ENCODE results near the gene GTF2I. TPM values are rescaled to one million over a fixed set of nuclear protein-coding genes. Genes with fewer than 3 reads are reported as not detected.

GTF2I gene
- total RNA-seq, 1 donor from 2014 or later, result 124 TPM

DNA sequence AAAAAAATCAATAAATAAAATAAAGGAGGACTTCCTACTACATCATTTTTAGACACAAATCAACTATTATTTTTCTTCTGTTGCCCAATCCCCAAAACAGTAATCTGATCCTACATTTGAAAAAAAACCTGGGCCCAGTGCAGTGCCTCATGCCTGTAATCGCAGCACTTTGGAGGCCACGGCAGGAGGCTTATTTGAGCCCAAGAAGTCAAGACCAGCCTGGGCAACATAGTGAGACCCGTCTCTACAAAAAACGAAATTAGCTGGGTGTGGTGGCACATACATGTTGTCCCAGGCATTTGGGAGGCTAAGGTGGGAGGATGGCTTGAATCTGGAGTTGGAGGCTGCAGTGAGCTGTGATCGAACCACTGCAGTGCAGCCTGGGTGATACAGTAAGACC is 2.7 kb upstream of the GTF2I start:
- intact Hi-C loops (cut with DNase I), result loop anchor here (10.0 kb wide), 1 partner anchor 200 kb away; the partner anchor contains the start of gene GTF2IRD1
- H3K4me1 ChIP-seq, result peaks cover 20% of the 10 kb centered on the region
- no peak for DNase-seq (ENCODE audit: extremely low spot score in 2 of 2)
- no peaks in the 10 kb centered on the region for H3K27me3 ChIP-seq
- H3K36me3 ChIP-seq, result no peaks in the 10 kb centered on the region
- no peaks in the 10 kb centered on the region for H3K9me3 ChIP-seq
- no peak overlapping the region for H3K4me3 ChIP-seq
- no peak for TF ChIP-seq POLR2A (IDR thresholded peaks at IDR 0.05)
- TF ChIP-seq, protein P1, sequence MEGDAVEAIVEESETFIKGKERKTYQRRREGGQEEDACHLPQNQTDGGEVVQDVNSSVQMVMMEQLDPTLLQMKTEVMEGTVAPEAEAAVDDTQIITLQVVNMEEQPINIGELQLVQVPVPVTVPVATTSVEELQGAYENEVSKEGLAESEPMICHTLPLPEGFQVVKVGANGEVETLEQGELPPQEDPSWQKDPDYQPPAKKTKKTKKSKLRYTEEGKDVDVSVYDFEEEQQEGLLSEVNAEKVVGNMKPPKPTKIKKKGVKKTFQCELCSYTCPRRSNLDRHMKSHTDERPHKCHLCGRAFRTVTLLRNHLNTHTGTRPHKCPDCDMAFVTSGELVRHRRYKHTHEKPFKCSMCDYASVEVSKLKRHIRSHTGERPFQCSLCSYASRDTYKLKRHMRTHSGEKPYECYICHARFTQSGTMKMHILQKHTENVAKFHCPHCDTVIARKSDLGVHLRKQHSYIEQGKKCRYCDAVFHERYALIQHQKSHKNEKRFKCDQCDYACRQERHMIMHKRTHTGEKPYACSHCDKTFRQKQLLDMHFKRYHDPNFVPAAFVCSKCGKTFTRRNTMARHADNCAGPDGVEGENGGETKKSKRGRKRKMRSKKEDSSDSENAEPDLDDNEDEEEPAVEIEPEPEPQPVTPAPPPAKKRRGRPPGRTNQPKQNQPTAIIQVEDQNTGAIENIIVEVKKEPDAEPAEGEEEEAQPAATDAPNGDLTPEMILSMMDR (IDR thresholded peaks at IDR 0.05), result no peak
- TF ChIP-seq POLR2AphosphoS5 (IDR thresholded peaks at IDR 0.05; ENCODE audit: insufficient read depth in 1 of 2, low read depth in 1 of 2), result no peak
- H3K27ac ChIP-seq, result no peak overlapping the region

DNA sequence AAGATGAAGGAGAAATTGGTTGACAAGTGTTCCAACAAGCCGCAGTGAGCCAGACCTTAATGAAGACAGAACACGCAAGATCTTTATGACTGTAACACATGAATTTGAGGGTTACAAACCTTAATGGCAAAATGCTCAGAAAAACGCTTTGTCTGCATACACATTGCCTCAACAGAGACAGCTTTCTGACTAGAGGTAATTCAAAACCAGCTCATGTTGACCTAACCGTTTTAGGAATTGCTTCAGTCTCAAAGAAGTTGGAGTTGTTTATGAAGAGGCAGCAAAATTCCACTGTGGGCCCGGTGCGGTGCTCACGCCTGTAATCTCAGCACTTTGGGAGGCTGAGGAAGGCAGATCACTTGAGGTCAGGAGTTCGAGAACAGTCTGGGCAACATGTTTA is 2.2 kb upstream of the GTF2I start:
- DNase-seq (ENCODE audit: extremely low spot score in 2 of 2), result no peak
- Histone ChIP-seq H3K27ac (peak overlapping the region; percentile 100), H3K27me3 (no peaks in the 10 kb centered on the region), H3K4me1 (peaks cover 25% of the 10 kb centered on the region), H3K9me3 (no peaks in the 10 kb centered on the region), H3K4me3 (no peak overlapping the region), H3K36me3 (no peaks in the 10 kb centered on the region)
- TF ChIP-seq POLR2A (IDR thresholded peaks at IDR 0.05), result no peak
- no peak for TF ChIP-seq POLR2AphosphoS5 (IDR thresholded peaks at IDR 0.05; ENCODE audit: insufficient read depth in 1 of 2, low read depth in 1 of 2)
- TF ChIP-seq, protein P1 (IDR thresholded peaks at IDR 0.05), result no peak
- intact Hi-C loops (cut with DNase I), result loop anchor here (10.0 kb wide), 1 partner anchor 201 kb away; the partner anchor contains the start of gene GTF2IRD1

DNA sequence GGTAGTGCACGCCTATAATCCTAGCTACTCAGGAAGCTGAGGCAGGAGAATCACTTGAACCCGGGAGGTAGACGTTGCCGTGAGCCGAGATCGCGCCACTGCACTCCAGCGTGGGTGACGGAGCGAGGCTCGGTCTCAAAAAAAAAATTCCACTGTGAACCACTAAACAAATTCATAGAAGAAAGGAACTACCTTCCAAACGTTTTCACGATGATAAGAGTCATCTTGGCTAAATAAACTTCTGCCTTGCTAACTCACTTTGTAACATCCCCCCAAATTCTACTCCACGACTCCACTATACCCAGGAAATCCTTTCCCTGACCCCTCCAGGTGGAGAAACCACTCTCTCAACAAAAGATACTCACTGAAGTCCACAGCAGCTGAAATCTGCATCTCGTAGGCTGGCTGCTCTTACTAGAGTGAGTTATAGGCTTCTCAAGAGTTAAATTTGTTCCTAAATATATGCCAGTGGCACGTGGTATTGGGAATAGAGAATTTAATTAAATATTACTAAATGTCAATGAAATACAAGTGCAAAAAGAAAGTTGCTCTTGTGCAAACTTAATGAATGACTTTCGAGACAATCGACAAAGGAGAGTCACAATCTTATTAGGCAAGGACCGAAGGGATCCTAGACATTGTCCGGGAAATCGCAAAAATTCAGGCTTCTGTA is 1.6 kb upstream of the GTF2I start:
- TF ChIP-seq POLR2AphosphoS5 (IDR thresholded peaks at IDR 0.05; ENCODE audit: insufficient read depth in 1 of 2, low read depth in 1 of 2) (no peak), POLR2A (IDR thresholded peaks at IDR 0.05) (no peak)
- TF ChIP-seq, protein P1 (IDR thresholded peaks at IDR 0.05), result no peak
- DNase-seq (ENCODE audit: extremely low spot score in 2 of 2), result no peak
- Histone ChIP-seq H3K36me3 (no peaks in the 10 kb centered on the region), H3K9me3 (no peaks in the 10 kb centered on the region), H3K27me3 (no peaks in the 10 kb centered on the region), H3K4me3 (peak overlapping the region; percentile 93 to 99), H3K27ac (peak overlapping the region; percentile 100), H3K4me1 (peaks cover 30% of the 10 kb centered on the region)
- intact Hi-C loops (cut with DNase I), result loop anchor here (10.0 kb wide), 1 partner anchor 201 kb away; the partner anchor contains the start of gene GTF2IRD1

DNA sequence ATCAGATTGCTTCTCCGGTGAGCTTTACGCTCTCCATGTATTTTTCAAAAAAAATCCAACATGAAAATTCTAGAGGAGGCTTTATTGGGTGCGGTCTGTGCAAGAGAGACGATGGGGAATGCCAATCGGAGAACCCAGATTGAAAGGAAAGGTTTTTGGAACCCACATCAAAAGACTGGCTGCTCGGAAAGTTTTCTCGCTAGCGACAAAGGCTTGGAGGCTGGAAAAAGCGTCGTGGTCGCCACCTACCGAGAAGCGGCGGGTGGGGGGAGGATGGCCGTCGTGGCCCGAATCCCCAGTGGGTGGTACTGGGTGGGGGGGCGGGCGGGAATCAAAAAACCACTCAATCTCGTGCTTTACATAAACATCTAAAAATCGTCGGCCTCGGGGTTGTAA is 1.1 kb upstream of the GTF2I start:
- Histone ChIP-seq H3K36me3 (no peaks in the 10 kb centered on the region), H3K27ac (peak overlapping the region; percentile 100), H3K4me3 (peak overlapping the region; percentile 93 to 99), H3K4me1 (peaks cover 34% of the 10 kb centered on the region), H3K27me3 (no peaks in the 10 kb centered on the region), H3K9me3 (no peaks in the 10 kb centered on the region)
- TF ChIP-seq POLR2AphosphoS5 (IDR thresholded peaks at IDR 0.05; ENCODE audit: insufficient read depth in 1 of 2, low read depth in 1 of 2), result no peak
- TF ChIP-seq, protein P1 (IDR thresholded peaks at IDR 0.05), result no peak
- no peak for DNase-seq (ENCODE audit: extremely low spot score in 2 of 2)
- intact Hi-C loops (cut with DNase I), result loop anchor here (10.0 kb wide), 1 partner anchor 202 kb away; the partner anchor contains the start of gene GTF2IRD1

All from vagina (tissue), 2 donors.